Measurements from ENCODE around the gene TOM1.

DNA sequence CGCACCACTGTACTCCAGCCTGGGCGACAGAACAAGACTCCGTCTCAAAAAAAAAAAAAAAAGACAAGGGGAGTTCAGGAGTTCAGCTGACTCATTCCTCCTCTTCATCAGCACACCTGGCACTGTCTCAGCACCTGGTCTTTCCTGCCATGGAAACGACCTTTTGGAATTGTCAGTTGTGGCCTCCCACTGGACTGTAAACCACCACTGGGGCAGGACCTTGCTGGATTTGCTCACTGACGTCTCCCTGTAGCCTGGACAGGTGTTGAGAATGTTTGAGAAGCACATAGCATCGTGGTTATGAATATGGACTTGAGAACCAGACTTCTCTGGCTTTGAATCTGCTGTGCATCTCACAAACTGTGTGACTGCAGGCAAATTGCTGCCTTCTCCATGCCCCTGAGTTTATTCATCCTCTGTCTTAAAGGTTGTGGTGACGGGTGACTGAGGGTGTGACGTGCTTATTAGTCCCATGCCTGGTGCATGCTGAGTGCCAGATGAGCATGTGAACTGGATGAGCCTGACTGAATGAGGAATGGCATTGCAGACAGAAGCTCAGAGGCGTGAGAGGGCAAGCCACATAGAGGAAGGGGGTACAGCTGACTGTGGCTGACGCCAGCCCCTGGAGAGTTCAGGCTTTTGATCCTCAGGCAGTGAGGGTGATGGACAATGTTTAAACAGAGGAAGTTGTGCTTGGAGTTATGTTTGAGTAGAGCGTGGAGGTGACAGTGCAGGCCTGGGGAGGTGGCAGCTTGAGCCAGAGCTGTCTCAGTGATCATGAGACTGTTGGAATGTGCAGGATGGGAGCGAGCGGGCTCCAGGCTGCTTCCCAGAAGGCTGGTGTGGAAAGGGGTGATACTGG lies 12.7 kb downstream of the TOM1 start:
- TF ChIP-seq POLR2A (IDR thresholded peaks at IDR 0.05; ENCODE audit: low read length) (no peak), GATA1 (IDR thresholded peaks at IDR 0.05; ENCODE audit: low read depth, low read length) (no peak)
